Suprapubic skin (tissue), 4 donors: Measurements from ENCODE around the gene PAX5. TPM values are rescaled to one million over a fixed set of nuclear protein-coding genes. Genes with fewer than 3 reads are reported as not detected.

Experiments used
- DNase-seq, 2 donors: peaks; one replicate each; pipeline ENCODE4 v3.0.0-alpha.2; 2019; ENCODE audit warnings: low spot score in 2 of 2
- H3K27ac ChIP-seq: fragments of 200-600 bp; sonication (generic); one replicate; pipeline ENCODE4 v1.5.1; 2019
- H3K27me3 ChIP-seq: fragments of 200-600 bp; sonication (generic); one replicate; pipeline ENCODE4 v1.5.1; 2019
- H3K36me3 ChIP-seq: fragments of 200-600 bp; sonication (generic); one replicate; pipeline ENCODE4 v1.5.1; 2019
- H3K4me1 ChIP-seq: fragments of 200-600 bp; sonication (generic); one replicate; pipeline ENCODE4 v1.5.1; 2019
- H3K4me3 ChIP-seq: fragments of 200-600 bp; sonication (generic); one replicate; pipeline ENCODE4 v1.5.1; 2019; ENCODE audit warnings: mild to moderate bottlenecking
- H3K9me3 ChIP-seq: fragments of 200-600 bp; sonication (generic); one replicate; pipeline ENCODE4 v1.5.1; 2019
- CTCF ChIP-seq, 2 donors: fragments of 200-600 bp in 1 of 2; fragments of 450-650 bp in 1 of 2; sonication (generic) in 1 of 2; IDR thresholded peaks; one replicate each; pipeline ENCODE4 v1.5.1; 2016 to 2019; ENCODE audit warnings: antibody characterized with exemption in 2 of 2, mild to moderate bottlenecking in 1 of 2, moderate library complexity in 1 of 2
- EP300 ChIP-seq: sonication (generic); formaldehyde crosslinking; IDR thresholded peaks from one replicate; pipeline ENCODE4 v1.6.1; 2017; ENCODE audit warnings: antibody characterized with exemption
- POLR2A ChIP-seq, 2 donors: fragments of 450-650 bp; IDR thresholded peaks; one replicate each; pipeline ENCODE4 v1.6.1; 2017; ENCODE audit warnings: antibody characterized with exemption in 2 of 2, mild to moderate bottlenecking in 2 of 2, moderate library complexity in 2 of 2
- POLR2AphosphoS5 ChIP-seq, 3 donors: sonication (generic); formaldehyde crosslinking; IDR thresholded peaks; one replicate each; pipeline ENCODE4 v1.6.1; 2017; ENCODE audit warnings: antibody characterized with exemption in 3 of 3
- WGBS: methylation state at CpG from one replicate; pipeline ENCODE4 v1.1.5; 2018; 5-methylcytosine and 5-hydroxymethylcytosine counted together
- total RNA-seq, 4 donors: library from RNA; depleted of rRNA; stranded (reverse); fragments of >200 nt; gene quantifications; one replicate each; pipeline ENCODE4 v1.1.0, GENCODE V29; 2016

PAX5 gene
- total RNA-seq, 4 donors from 2014 or later = 0.04 TPM; not detected in 3

GRCh38 chr9:36913393-36914211 is 120.5 kb downstream of the PAX5 start:
- no peak overlapping the region for H3K4me3 ChIP-seq
- TF ChIP-seq POLR2AphosphoS5 (IDR thresholded peaks at IDR 0.05) (no peak), POLR2A (IDR thresholded peaks at IDR 0.05) (no peak), EP300 (no peak), CTCF (IDR thresholded peaks at IDR 0.05) (no peak)
- H3K27me3 ChIP-seq = peaks cover 29% of the 10 kb centered on the region
- H3K4me1 ChIP-seq = no peaks in the 10 kb centered on the region
- no peaks in the 10 kb centered on the region for H3K9me3 ChIP-seq
- H3K36me3 ChIP-seq = no peaks in the 10 kb centered on the region
- DNase-seq = no peak
- WGBS = 34% methylated on average over 9 of the region's 10 CpGs
- H3K27ac ChIP-seq = no peak overlapping the region

GRCh38 chr9:36912620-36913019 is 121.4 kb downstream of the PAX5 start:
- peaks cover 32% of the 10 kb centered on the region for H3K27me3 ChIP-seq
- TF ChIP-seq CTCF (IDR thresholded peaks at IDR 0.05) = no peak
- no peak for TF ChIP-seq POLR2A (IDR thresholded peaks at IDR 0.05)
- no peak for TF ChIP-seq EP300
- no peak for TF ChIP-seq POLR2AphosphoS5 (IDR thresholded peaks at IDR 0.05)
- no peak for DNase-seq
- no peak overlapping the region for H3K27ac ChIP-seq
- H3K9me3 ChIP-seq = no peaks in the 10 kb centered on the region
- WGBS = 62% methylated on average over 3 of the region's 3 CpGs
- no peak overlapping the region for H3K4me3 ChIP-seq
- H3K4me1 ChIP-seq = no peaks in the 10 kb centered on the region
- no peaks in the 10 kb centered on the region for H3K36me3 ChIP-seq

- H3K27me3 ChIP-seq = peaks cover 40% of the 10 kb centered on the region
- H3K4me3 ChIP-seq = no peak overlapping the region
- no peak for TF ChIP-seq EP300
- no peak for TF ChIP-seq POLR2A (IDR thresholded peaks at IDR 0.05)
- no peak for TF ChIP-seq CTCF (IDR thresholded peaks at IDR 0.05)
- TF ChIP-seq POLR2AphosphoS5 (IDR thresholded peaks at IDR 0.05) = no peak
- no peaks in the 10 kb centered on the region for H3K36me3 ChIP-seq
- H3K9me3 ChIP-seq = no peaks in the 10 kb centered on the region
- no peak for DNase-seq
- H3K4me1 ChIP-seq = no peaks in the 10 kb centered on the region
- WGBS = 55% methylated on average over 8 of the region's 12 CpGs
- no peak overlapping the region for H3K27ac ChIP-seq
These were observed 122.3 kb downstream of the PAX5 start for GRCh38 chr9:36911601-36912412.

GRCh38 chr9:36911037-36911436 is 123.0 kb downstream of the PAX5 start:
- WGBS = 70% methylated on average over 6 of the region's 6 CpGs
- TF ChIP-seq EP300 (no peak), POLR2AphosphoS5 (IDR thresholded peaks at IDR 0.05) (no peak), POLR2A (IDR thresholded peaks at IDR 0.05) (no peak), CTCF (IDR thresholded peaks at IDR 0.05) (no peak)
- peaks cover 45% of the 10 kb centered on the region for H3K27me3 ChIP-seq

GRCh38 chr9:36906492-36906891 is 127.6 kb downstream of the PAX5 start:
- no peaks in the 10 kb centered on the region for H3K36me3 ChIP-seq
- H3K4me3 ChIP-seq = no peak overlapping the region
- H3K27ac ChIP-seq = no peak overlapping the region
- TF ChIP-seq EP300 = no peak
- TF ChIP-seq POLR2A (IDR thresholded peaks at IDR 0.05) = no peak
- no peak for TF ChIP-seq POLR2AphosphoS5 (IDR thresholded peaks at IDR 0.05)
- no peak for TF ChIP-seq CTCF (IDR thresholded peaks at IDR 0.05)
- H3K9me3 ChIP-seq = no peaks in the 10 kb centered on the region
- H3K4me1 ChIP-seq = no peaks in the 10 kb centered on the region
- DNase-seq = peak in 1 of 2 donors; percentile 45
- H3K27me3 ChIP-seq = peaks cover 38% of the 10 kb centered on the region
- 60% methylated on average over 6 of the region's 6 CpGs for WGBS

More at GRCh38 chr9:36911037-36911436, 123.0 kb downstream of the PAX5 start:
- no peaks in the 10 kb centered on the region for H3K4me1 ChIP-seq
- H3K4me3 ChIP-seq = no peak overlapping the region
- no peaks in the 10 kb centered on the region for H3K36me3 ChIP-seq
- no peaks in the 10 kb centered on the region for H3K9me3 ChIP-seq
- no peak for DNase-seq
- H3K27ac ChIP-seq = no peak overlapping the region
